HG02981 (cell line): Measurements from ENCODE around the gene MTPN.

Experiments
- ATAC-seq: cut with Tn5 transposase; IDR thresholded peaks from one replicate; pipeline ENCODE4 v1.9.1; 2021; ENCODE audit warnings: mild to moderate bottlenecking, moderate library complexity; ENCODE audit not compliant: unreplicated experiment

The MTPN gene

GRCh38 chr7:135977007-135977741, at the start of gene MTPN:
MTPN (minus strand) TSS chr7:135977359; CDS start chr7:135977100, 259 bp downstream.
- ATAC-seq, result peak; percentile 48

GRCh38 chr7:136026209-136026608, 49.0 kb upstream of the MTPN start:
- ATAC-seq, result no peak

GRCh38 chr7:136023134-136023869, 46.1 kb upstream of the MTPN start:
- no peak for ATAC-seq

- no peak for ATAC-seq
Observed at GRCh38 chr7:136020556-136020955, 43.4 kb upstream of the MTPN start.

GRCh38 chr7:136018104-136018503, 40.9 kb upstream of the MTPN start:
- no peak for ATAC-seq

GRCh38 chr7:136016649-136017395, 39.7 kb upstream of the MTPN start:
- peak; percentile 65 for ATAC-seq

- no peak for ATAC-seq
Observed at GRCh38 chr7:136015638-136016037, 38.5 kb upstream of the MTPN start.

- ATAC-seq, result no peak
Observed at GRCh38 chr7:136014659-136015058, 37.5 kb upstream of the MTPN start.

GRCh38 chr7:136012238-136012637, 35.1 kb upstream of the MTPN start:
- no peak for ATAC-seq

GRCh38 chr7:136009488-136010079, 32.4 kb upstream of the MTPN start:
- ATAC-seq, result no peak

- no peak for ATAC-seq
Observed at GRCh38 chr7:136006208-136006607, 29.0 kb upstream of the MTPN start.

GRCh38 chr7:136004083-136004482, 26.9 kb upstream of the MTPN start:
- ATAC-seq, result no peak

GRCh38 chr7:136002802-136003201, 25.6 kb upstream of the MTPN start:
- ATAC-seq, result no peak

GRCh38 chr7:136000288-136000913, 23.2 kb upstream of the MTPN start:
- no peak for ATAC-seq

GRCh38 chr7:135998081-135998480, 20.9 kb upstream of the MTPN start:
- ATAC-seq, result no peak

- no peak for ATAC-seq
Observed at GRCh38 chr7:135995748-135996147, 18.6 kb upstream of the MTPN start.

- no peak for ATAC-seq
Observed at GRCh38 chr7:135994466-135995205, 17.5 kb upstream of the MTPN start.

- no peak for ATAC-seq
Observed at GRCh38 chr7:135993950-135994349, 16.8 kb upstream of the MTPN start.

GRCh38 chr7:135991906-135992305, 14.7 kb upstream of the MTPN start:
- no peak for ATAC-seq

- no peak for ATAC-seq
Observed at GRCh38 chr7:135991322-135991721, 14.2 kb upstream of the MTPN start.
